ENCODE results near the gene DCAF8L2.
"Not testable (repeated sequence)": the region's sequence is repeated elsewhere in the genome, so short reads cannot be mapped to it uniquely, and the experiment has no call there.

The DCAF8L2 gene

DNA sequence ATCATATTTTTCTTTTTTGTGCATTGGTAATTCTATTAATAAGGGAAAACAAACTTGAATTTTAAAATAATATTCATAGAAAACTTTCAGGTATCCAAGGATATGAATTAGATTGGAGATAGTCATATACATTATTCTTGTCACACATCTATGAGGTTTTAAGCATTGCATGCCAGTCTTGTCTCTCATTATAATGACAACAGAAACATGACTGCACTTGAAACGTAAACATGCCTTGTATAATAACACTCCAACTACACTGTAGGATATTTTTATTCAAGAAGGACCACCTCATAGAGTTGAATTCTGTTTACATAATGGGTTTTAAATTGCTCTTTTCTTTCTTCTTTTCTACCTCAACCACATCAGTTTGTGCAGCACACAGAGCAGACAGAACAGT is 104.5 kb downstream of the DCAF8L2 start:
- no peak overlapping the region for H3K4me3 ChIP-seq (replicated peaks in 1 of 2; ENCODE audit: low read depth in 2 of 2, low read length in 2 of 2)
- no peak for TF ChIP-seq CTCF (IDR thresholded peaks at IDR 0.05; ENCODE audit: low read depth, low read length)
- no peak for DNase-seq (ENCODE audit: low read depth in 2 of 2)

DNA sequence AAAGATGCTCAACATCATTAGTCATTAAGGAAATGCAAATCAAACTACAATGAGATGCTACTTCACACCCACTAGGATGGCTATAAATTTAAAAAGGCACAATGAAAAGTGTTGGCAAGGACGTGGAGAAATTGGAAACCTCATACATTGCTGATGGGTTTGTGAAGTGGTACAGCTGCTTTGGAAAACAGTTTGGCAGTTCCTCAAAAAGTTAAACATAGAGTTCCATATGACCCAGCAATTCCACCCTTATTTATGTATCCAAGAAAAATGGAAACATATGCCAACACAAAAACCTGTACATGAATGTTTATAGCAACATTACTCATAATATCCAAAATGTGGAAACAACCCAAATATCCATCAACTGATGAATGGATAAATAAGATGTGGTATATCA is 116.4 kb downstream of the DCAF8L2 start:
- no peak for TF ChIP-seq CTCF (IDR thresholded peaks at IDR 0.05; ENCODE audit: low read depth, low read length)
- peak in 1 of 2 donors; percentile 7 for DNase-seq (ENCODE audit: low read depth in 2 of 2)
- H3K4me3 ChIP-seq (replicated peaks in 1 of 2; ENCODE audit: low read depth in 2 of 2, low read length in 2 of 2) = no peak overlapping the region

DNA sequence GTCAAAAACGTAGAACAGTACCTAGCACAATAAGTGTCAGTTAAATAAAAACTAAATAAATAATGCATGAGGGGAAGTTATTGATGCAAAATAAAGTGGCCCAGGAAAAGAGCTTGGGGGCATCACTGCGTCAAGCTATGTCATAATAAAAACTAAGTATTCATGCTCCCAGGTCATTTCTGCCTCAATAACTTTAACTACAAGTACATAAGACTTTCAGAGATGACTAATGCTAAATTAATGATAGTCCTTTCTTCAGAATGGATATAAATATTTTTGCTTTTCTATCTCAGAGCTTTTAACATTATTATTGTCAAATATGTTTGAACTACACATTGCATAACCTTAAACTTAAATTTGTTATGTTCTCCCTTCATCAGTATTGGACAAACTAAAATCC is 125.5 kb downstream of the DCAF8L2 start:
- no peak for DNase-seq (ENCODE audit: low read depth in 2 of 2)
- H3K4me3 ChIP-seq (replicated peaks in 1 of 2; ENCODE audit: low read depth in 2 of 2, low read length in 2 of 2) = no peak overlapping the region
- no peak for TF ChIP-seq CTCF (IDR thresholded peaks at IDR 0.05; ENCODE audit: low read depth, low read length)

DNA sequence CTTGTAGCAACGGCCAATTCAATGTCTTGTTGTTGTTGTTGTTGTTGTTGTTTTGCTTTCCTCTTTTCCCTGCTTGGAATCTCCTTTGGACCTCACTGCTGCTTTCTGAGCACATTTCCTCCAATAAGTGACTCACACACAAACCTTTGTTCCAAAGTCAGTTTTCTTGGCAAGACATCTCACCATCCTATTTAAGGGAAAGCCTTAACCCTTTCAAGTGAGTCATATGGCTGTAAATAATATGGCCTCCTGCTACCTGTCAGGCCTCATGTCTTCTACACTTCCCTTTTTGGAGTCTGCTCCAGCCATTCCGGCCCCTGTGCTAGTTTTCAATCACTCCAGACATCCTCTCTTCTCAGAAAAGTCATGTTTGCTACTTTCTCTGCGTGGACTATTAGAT is 138.1 kb downstream of the DCAF8L2 start:
- TF ChIP-seq CTCF (IDR thresholded peaks at IDR 0.05; ENCODE audit: low read depth, low read length) = no peak
- H3K4me3 ChIP-seq (replicated peaks in 1 of 2; ENCODE audit: low read depth in 2 of 2, low read length in 2 of 2) = no peak overlapping the region
- DNase-seq (ENCODE audit: low read depth in 2 of 2) = peak; percentile 54 to 63

DNA sequence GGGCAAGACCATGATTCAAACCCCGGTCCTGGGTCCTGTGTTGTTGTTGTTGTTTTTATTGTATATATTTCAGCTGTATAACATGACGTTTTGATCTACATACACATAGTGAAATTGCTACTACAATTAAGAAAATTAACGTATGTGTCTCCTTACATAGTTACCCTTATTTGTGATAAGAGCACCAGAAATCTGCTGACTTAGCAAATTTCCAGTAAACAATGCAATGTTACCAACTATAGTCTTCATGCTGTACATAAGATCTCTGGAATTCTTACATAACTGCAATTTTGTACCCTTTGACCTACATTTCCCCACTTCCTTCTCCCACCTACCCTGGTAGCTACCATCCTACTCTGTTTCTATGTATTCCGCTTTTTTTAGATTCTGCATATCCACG is 141.8 kb downstream of the DCAF8L2 start:
- no peak overlapping the region for H3K4me3 ChIP-seq (replicated peaks in 1 of 2; ENCODE audit: low read depth in 2 of 2, low read length in 2 of 2)
- no peak for DNase-seq (ENCODE audit: low read depth in 2 of 2)
- TF ChIP-seq CTCF (IDR thresholded peaks at IDR 0.05; ENCODE audit: low read depth, low read length) = no peak

GRCh38 chrX:27735914-27736313 is 145.8 kb downstream of the DCAF8L2 start:
- no peak for DNase-seq (ENCODE audit: low read depth in 2 of 2)
- H3K4me3 ChIP-seq (replicated peaks in 1 of 2; ENCODE audit: low read depth in 2 of 2, low read length in 2 of 2) = no peak overlapping the region
- no peak for TF ChIP-seq CTCF (IDR thresholded peaks at IDR 0.05; ENCODE audit: low read depth, low read length)

DNA sequence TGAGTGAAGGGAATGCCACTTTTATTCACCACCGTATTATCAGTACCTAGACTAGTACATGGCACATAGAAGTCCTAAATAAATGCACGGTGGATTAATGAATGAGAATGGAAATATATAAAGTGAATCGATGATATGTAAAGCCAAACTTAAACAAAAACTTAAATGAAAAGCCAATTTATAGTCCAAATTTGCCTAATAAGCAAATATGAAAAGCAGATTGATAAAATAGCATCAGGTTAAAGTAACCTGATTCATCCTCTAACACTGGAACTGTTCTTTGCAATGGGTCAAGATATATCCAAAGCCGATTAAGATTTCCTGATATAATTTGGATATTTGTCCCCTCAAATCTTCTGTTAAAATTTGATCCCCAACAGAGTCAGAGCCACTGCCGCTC is 150.8 kb downstream of the DCAF8L2 start:
- TF ChIP-seq CTCF (IDR thresholded peaks at IDR 0.05; ENCODE audit: low read depth, low read length) = no peak
- DNase-seq (ENCODE audit: low read depth in 2 of 2) = no peak
- H3K4me3 ChIP-seq (replicated peaks in 1 of 2; ENCODE audit: low read depth in 2 of 2, low read length in 2 of 2) = no peak overlapping the region

DNA sequence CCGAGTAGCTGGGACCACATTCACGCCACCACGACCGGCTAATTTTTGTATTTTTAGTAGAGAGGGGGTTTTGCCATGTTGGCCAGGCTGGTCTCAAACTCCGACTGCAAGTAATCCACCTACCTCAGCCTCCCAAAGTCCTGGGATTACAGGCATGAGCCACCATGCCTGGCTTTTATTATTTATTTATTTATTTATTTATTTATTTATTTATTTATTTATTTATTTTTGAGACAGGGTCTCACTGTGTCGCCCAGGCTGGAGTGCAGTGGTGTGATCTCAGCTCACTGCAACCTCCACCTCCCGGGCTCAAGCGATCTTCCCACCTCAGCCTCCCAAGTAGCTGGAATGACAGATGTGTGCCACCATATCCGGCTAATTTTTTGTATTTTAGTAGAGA is 153.4 kb downstream of the DCAF8L2 start:
- not testable (repeated sequence) for DNase-seq (ENCODE audit: low read depth in 2 of 2); H3K4me3 ChIP-seq (replicated peaks in 1 of 2; ENCODE audit: low read depth in 2 of 2, low read length in 2 of 2)

All from cardiac fibroblast (primary cell).